ENCODE measurements around the gene HOXD3.

DNA sequence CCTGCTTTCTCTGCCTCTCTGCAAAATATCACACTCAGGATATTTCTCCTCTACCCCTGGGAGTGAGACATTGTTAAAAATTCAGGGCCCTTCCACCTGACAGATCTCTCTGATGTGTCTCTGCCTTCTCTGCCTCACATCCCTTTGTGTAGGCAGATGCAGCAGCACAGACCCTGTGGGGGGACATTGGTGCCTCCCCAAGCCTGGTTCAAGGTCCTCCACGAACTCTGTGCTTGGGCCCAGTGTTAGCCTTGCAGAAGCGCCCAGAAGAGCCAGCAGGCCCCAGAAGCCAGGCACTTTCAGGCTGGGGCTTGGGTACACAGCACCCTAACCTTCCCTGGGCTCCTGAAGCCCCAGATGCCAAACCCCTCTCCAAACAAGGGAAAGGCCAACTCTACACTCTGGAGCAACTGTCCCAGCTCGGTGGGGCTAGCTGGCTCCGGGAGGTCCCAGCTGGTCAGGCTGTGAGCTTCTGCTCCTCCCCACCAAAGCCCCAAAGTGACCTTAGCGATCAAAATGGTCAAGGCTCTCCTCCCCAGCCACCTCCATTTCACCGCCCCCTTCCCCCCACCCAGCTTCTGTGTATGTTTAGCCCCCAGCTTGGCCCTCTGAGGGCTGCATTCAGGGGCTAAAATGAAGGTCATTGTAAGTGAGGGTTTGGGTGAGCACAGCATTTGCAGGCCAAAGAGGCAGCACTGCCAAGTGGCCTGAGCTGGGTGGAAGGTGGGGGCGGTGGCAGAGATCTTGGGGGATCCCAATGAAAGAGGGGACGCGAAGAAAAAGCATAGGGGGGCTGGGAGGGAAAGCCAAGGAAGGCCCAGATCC, 31.9 kb upstream of the HOXD3 start:
- no peak for TF ChIP-seq EZH2phosphoT487 (IDR thresholded peaks at IDR 0.05; ENCODE audit: borderline replicate concordance, low read length)
- no peak for TF ChIP-seq CTCF (IDR thresholded peaks at IDR 0.05; ENCODE audit: low read depth, low read length, poor library complexity, severe bottlenecking)

All from DOHH2 (cell line).